B cell (primary cell): ENCODE measurements around the gene SUGP2. TPM values are rescaled to one million over a fixed set of nuclear protein-coding genes. Genes with fewer than 3 reads are reported as not detected.

Source experiments
- ATAC-seq: fragments of 200-7000 bp; cut with Tn5 transposase; one replicate; pipeline ENCODE4 v1.10.0; 2021; ENCODE audit warnings: low read depth, mild to moderate bottlenecking, moderate number of reproducible peaks, moderate library complexity
- CTCF ChIA-PET: fragments of 350-600 bp; sonication (Branson Sonifier 250); formaldehyde crosslinking; loops from one replicate; lab custom pipeline; 2021; ENCODE audit warnings: antibody characterized with exemption, inconsistent platforms; lab: Charles Lee
- POLR2A ChIA-PET: fragments of 350-600 bp; sonication (Branson Sonifier 250); formaldehyde crosslinking; loops from one replicate; lab custom pipeline; 2021; ENCODE audit warnings: antibody characterized with exemption; lab: Charles Lee
- DNase-seq: peaks from one replicate; pipeline ENCODE4 v3.0.0; 2013
- H2AFZ ChIP-seq: 2 replicates; pipeline ENCODE4 v1.6.1; 2012; ENCODE audit warnings: mild to moderate bottlenecking, low read depth, low read length; ENCODE audit not compliant: insufficient read depth, poor library complexity, severe bottlenecking
- H3K27ac ChIP-seq, 2 donors: 1 replicate in 1 of 2; 2 replicates in 1 of 2; pipeline ENCODE4 v1.5.1; 2012 to 2013; ENCODE audit warnings: low read length in 2 of 2, mild to moderate bottlenecking in 2 of 2, moderate library complexity in 1 of 2
- H3K27me3 ChIP-seq, 4 experiments: fragments of 200-600 bp in 1 of 4; sonication (generic) in 1 of 4; replicated peaks in 1 of 4; 1 replicate in 2 of 4; 2 replicates in 2 of 4; pipeline versions ENCODE4 v1.6.1 to v1.7.0; 2013 to 2016; ENCODE audit warnings: low read length in 3 of 4, mild to moderate bottlenecking in 2 of 4, mixed read lengths in 1 of 4, moderate library complexity in 1 of 4; ENCODE audit not compliant: insufficient read depth in 4 of 4, control insufficient read depth in 3 of 4; ENCODE audit errors: control extremely low read depth in 1 of 4
- H3K36me3 ChIP-seq, 2 experiments: replicated peaks in 1 of 2; 1 replicate in 1 of 2; 2 replicates in 1 of 2; pipeline versions ENCODE4 v1.6.1 to v1.7.1; 2013; ENCODE audit warnings: low read length in 1 of 2; ENCODE audit not compliant: insufficient read depth in 2 of 2, control insufficient read depth in 1 of 2; ENCODE audit errors: control extremely low read depth in 1 of 2, extremely low read depth in 1 of 2
- H3K4me1 ChIP-seq, 2 donors: fragments of 200-600 bp in 1 of 2; sonication (generic) in 1 of 2; 1 replicate in 1 of 2; 2 replicates in 1 of 2; pipeline versions ENCODE4 v1.5.1 to v1.6.1; 2013 to 2017; ENCODE audit warnings: low read length in 2 of 2; ENCODE audit not compliant: control insufficient read depth in 2 of 2, insufficient read depth in 2 of 2
- H3K4me2 ChIP-seq: replicated peaks from 2 replicates; pipeline ENCODE3; 2012; ENCODE audit warnings: mild to moderate bottlenecking, low read depth, low read length; ENCODE audit not compliant: poor library complexity, severe bottlenecking
- H3K4me3 ChIP-seq, 5 experiments: fragments of 200-600 bp in 1 of 5; sonication (generic) in 1 of 5; 1 replicate in 3 of 5; 2 replicates in 2 of 5; pipeline versions ENCODE4 v1.5.1 to v1.7.0; 2011 to 2016; ENCODE audit warnings: low read length in 4 of 5, mild to moderate bottlenecking in 4 of 5, low read depth in 2 of 5, control low read depth in 1 of 5, moderate library complexity in 1 of 5; ENCODE audit not compliant: insufficient read depth in 1 of 5; ENCODE audit errors: control extremely low read depth in 1 of 5, extremely low read depth in 1 of 5
- H3K79me2 ChIP-seq: fragments of 200-600 bp; sonication (generic); one replicate; pipeline ENCODE4 v1.6.0; 2016; ENCODE audit warnings: low read length; ENCODE audit not compliant: control insufficient read depth, insufficient read depth
- H3K9ac ChIP-seq: fragments of 200-600 bp; sonication (generic); 2 replicates; pipeline ENCODE4 v1.6.1; 2017; ENCODE audit warnings: mild to moderate bottlenecking, low read length, moderate library complexity
- H3K9me3 ChIP-seq, 3 donors: one replicate each; pipeline versions ENCODE4 v1.6.1 to v1.7.1; 2013; ENCODE audit warnings: low read length in 2 of 3; ENCODE audit not compliant: control insufficient read depth in 2 of 3, insufficient read depth in 1 of 3; ENCODE audit errors: control extremely low read depth in 1 of 3
- H4K20me1 ChIP-seq: 2 replicates; pipeline ENCODE4 v1.6.0; 2012; ENCODE audit warnings: mild to moderate bottlenecking, low read length; ENCODE audit not compliant: insufficient read depth, control insufficient read depth, poor library complexity, severe bottlenecking
- H3K27ac Mint-ChIP-seq: one replicate; pipeline ENCODE4 v1.8.0; 2021; ENCODE audit warnings: mixed read lengths
- H3K27me3 Mint-ChIP-seq: one replicate; pipeline ENCODE4 v1.8.0; 2021; ENCODE audit warnings: mixed read lengths
- H3K4me1 Mint-ChIP-seq: one replicate; pipeline ENCODE4 v1.8.0; 2021; ENCODE audit warnings: mixed read lengths
- H3K4me3 Mint-ChIP-seq: one replicate; pipeline ENCODE4 v1.8.0; 2021; ENCODE audit warnings: mixed read lengths
- H3K9me3 Mint-ChIP-seq: one replicate; pipeline ENCODE4 v1.8.0; 2022; ENCODE audit warnings: mixed read lengths; ENCODE audit not compliant: insufficient read depth
- EZH2 ChIP-seq: IDR thresholded peaks from 2 replicates; pipeline ENCODE4 v1.6.1; 2012; ENCODE audit warnings: borderline replicate concordance, low read depth, mild to moderate bottlenecking, moderate library complexity, low read length; ENCODE audit not compliant: insufficient read depth, poor library complexity, severe bottlenecking
- WGBS: methylation state at CpG from one replicate; pipeline ENCODE4 v1.1.5; 2013; ENCODE audit warnings: missing lambda C conversion rate; ENCODE audit not compliant: insufficient coverage; 5-methylcytosine and 5-hydroxymethylcytosine counted together
- intact Hi-C: fragments of 100-400 bp; cut with micrococcal nuclease; formaldehyde crosslinking; loops from one replicate; pipeline ENCODE4 v1.10.0; 2022
- polyA plus RNA-seq: library from polyadenylated mRNA; depleted of rRNA; stranded (reverse); fragments of >200 nt; gene quantifications from 2 replicates; pipeline ENCODE4 v1.2.3, GENCODE V29; 2012
- total RNA-seq, 2 donors: library from RNA; stranded (reverse); fragments of 120-200 nt in 1 of 2; gene quantifications; 1 replicate in 1 of 2; 2 replicates in 1 of 2; pipeline versions ENCODE4 v1.2.3 to v1.2.4, GENCODE V29; 2013 to 2022
- TF ChIP-seq, protein P1 (sequence below): fragments of 200-600 bp; IDR thresholded peaks from one replicate; pipeline ENCODE4 v1.8.0; 2022; ENCODE audit warnings: antibody characterized with exemption, mild to moderate bottlenecking

The SUGP2 gene
- total and polyA plus RNA-seq, 2 donors (not counting 1 experiment from before 2014, with no cell fraction given): 132 to 154 TPM

DNA sequence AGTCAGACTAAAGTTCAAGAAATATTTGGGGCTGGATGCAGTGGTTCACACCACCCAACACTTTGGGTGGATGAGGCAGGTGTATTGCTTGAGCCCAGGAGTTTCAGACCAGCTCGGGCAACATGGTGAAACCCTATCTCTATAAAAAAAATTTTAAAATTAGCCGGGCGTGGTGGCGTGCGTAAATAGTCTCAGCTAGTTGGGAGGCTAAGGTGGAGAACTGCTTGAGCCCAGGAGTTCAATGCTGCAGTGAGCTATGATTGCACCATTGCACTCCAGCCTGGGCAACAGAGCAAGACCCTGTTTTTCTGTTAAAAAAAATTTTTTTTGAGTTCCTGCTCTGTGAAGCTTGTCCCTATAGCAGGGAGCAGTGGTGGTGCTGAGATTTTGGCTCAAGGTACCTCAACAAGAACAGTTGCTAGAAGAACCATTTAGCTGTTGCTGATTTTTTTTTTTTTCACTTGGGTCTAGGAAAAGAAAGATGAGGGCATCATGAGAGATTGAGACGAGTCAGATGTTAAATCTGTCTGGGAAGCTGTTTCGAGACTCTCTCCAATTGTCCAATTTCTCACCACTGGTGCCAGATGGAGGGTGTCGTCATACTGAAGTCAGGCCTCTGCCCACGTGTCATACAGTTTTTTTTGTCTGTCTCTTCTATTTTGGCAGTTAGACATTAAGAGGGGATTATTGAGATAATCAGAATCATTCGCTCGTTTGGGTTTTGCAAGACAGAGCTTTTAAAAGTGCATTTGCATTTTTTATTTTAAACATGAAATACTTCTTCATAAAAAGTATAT lies 34.2 kb upstream of the SUGP2 start:
- 20% methylated on average over 4 of the region's 11 CpGs for WGBS
- TF ChIP-seq, protein P1, sequence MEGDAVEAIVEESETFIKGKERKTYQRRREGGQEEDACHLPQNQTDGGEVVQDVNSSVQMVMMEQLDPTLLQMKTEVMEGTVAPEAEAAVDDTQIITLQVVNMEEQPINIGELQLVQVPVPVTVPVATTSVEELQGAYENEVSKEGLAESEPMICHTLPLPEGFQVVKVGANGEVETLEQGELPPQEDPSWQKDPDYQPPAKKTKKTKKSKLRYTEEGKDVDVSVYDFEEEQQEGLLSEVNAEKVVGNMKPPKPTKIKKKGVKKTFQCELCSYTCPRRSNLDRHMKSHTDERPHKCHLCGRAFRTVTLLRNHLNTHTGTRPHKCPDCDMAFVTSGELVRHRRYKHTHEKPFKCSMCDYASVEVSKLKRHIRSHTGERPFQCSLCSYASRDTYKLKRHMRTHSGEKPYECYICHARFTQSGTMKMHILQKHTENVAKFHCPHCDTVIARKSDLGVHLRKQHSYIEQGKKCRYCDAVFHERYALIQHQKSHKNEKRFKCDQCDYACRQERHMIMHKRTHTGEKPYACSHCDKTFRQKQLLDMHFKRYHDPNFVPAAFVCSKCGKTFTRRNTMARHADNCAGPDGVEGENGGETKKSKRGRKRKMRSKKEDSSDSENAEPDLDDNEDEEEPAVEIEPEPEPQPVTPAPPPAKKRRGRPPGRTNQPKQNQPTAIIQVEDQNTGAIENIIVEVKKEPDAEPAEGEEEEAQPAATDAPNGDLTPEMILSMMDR: no peak
- TF ChIP-seq EZH2: no peak
- CTCF ChIA-PET: interaction anchor here (0.7 to 4.1 kb wide), 6 partner anchors 8 to 107 kb away, joined by 3 to 25 read pairs (median 7); no protein-coding TSS in a partner anchor
- H3K4me1 ChIP-seq: peaks cover 47 to 70% of the 10 kb centered on the region in 2 donors
- no peaks in the 10 kb centered on the region for H3K27me3 Mint-ChIP-seq
- peak overlapping the region in 2 of 5 experiments; percentile 25 to 29 for H3K4me3 ChIP-seq
- POLR2A ChIA-PET: interaction anchor here (0.5 to 1.5 kb wide), 3 partner anchors 38 to 606 kb away, joined by 3 to 6 read pairs (median 3); partner anchors contain the start of genes BORCS8 and RFXANK
- no peak for ATAC-seq
- H3K27ac Mint-ChIP-seq: peak overlapping the region; percentile 86
- intact Hi-C loops: no loop called here
- H3K27me3 ChIP-seq: no peaks in the 10 kb centered on the region
- H3K9me3 Mint-ChIP-seq: no peaks in the 10 kb centered on the region
- H3K9me3 ChIP-seq: peaks cover 0 to 3% (median 0%) of the 10 kb centered on the region in 3 donors
- peak overlapping the region; percentile 91 for H3K4me3 Mint-ChIP-seq
- peaks cover 65% of the 10 kb centered on the region for H3K4me1 Mint-ChIP-seq
- H3K9ac ChIP-seq: peak overlapping the region; percentile 22
- H2AFZ ChIP-seq: peak overlapping the region; percentile 16
- peak overlapping the region; percentile 99 for H3K4me2 ChIP-seq
- no peak for DNase-seq
- peaks cover 81% of the 10 kb centered on the region for H3K79me2 ChIP-seq
- peaks cover 8% of the 10 kb centered on the region for H4K20me1 ChIP-seq
- peaks cover 4% of the 10 kb centered on the region in 2 experiments for H3K36me3 ChIP-seq
- H3K27ac ChIP-seq: peak overlapping the region; percentile 50 to 72
